ENCODE data around the gene DDX39B.
A peak's percentile ranks its signal among the peaks of the same experiment; 100 is the strongest.

DDX39B gene

GRCh38 chr6:31574106-31575061, 32.6 kb upstream of the DDX39B start:
- DNase-seq (ENCODE audit: low spot score), result no peak
- in situ Hi-C loops (cut with MboI; ENCODE audit: low pct_unique_long_range_greater_than_20kb, low sequenced_read_pairs, unreplicated experiment), result no loop called here
- peak; percentile 45 for TF ChIP-seq CTCF (IDR thresholded peaks at IDR 0.05; ENCODE audit: extremely low read depth, insufficient read depth, missing control alignments)

DNA sequence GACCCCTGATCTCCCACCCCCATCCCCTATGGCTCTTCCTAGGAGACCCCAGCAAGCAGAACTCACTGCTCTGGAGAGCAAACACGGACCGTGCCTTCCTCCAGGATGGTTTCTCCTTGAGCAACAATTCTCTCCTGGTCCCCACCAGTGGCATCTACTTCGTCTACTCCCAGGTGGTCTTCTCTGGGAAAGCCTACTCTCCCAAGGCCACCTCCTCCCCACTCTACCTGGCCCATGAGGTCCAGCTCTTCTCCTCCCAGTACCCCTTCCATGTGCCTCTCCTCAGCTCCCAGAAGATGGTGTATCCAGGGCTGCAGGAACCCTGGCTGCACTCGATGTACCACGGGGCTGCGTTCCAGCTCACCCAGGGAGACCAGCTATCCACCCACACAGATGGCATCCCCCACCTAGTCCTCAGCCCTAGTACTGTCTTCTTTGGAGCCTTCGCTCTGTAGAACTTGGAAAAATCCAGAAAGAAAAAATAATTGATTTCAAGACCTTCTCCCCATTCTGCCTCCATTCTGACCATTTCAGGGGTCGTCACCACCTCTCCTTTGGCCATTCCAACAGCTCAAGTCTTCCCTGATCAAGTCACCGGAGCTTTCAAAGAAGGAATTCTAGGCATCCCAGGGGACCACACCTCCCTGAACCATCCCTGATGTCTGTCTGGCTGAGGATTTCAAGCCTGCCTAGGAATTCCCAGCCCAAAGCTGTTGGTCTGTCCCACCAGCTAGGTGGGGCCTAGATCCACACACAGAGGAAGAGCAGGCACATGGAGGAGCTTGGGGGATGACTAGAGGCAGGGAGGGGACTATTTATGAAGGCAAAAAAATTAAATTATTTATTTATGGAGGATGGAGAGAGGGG, 31.7 kb upstream of the DDX39B start:
- no peak for DNase-seq (ENCODE audit: low spot score)
- no peak for TF ChIP-seq CTCF (IDR thresholded peaks at IDR 0.05; ENCODE audit: extremely low read depth, insufficient read depth, missing control alignments)
- in situ Hi-C loops (cut with MboI; ENCODE audit: low pct_unique_long_range_greater_than_20kb, low sequenced_read_pairs, unreplicated experiment), result no loop called here

DNA sequence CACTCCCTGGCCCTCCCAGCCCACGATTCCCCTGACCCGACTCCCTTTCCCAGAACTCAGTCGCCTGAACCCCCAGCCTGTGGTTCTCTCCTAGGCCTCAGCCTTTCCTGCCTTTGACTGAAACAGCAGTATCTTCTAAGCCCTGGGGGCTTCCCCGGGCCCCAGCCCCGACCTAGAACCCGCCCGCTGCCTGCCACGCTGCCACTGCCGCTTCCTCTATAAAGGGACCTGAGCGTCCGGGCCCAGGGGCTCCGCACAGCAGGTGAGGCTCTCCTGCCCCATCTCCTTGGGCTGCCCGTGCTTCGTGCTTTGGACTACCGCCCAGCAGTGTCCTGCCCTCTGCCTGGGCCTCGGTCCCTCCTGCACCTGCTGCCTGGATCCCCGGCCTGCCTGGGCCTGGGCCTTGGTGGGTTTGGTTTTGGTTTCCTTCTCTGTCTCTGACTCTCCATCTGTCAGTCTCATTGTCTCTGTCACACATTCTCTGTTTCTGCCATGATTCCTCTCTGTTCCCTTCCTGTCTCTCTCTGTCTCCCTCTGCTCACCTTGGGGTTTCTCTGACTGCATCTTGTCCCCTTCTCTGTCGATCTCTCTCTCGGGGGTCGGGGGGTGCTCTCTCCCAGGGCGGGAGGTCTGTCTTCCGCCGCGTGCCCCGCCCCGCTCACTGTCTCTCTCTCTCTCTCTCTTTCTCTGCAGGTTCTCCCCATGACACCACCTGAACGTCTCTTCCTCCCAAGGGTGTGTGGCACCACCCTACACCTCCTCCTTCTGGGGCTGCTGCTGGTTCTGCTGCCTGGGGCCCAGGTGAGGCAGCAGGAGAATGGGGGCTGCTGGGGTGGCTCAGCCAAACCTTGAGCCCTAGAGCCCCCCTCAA, 30.5 kb upstream of the DDX39B start, which contains the start of gene LTA:
TSS of gene LTA (plus strand) at position 249 of the 871 bp plus-strand sequence. CDS start at position 703, 454 bp downstream.
- in situ Hi-C loops (cut with MboI; ENCODE audit: low pct_unique_long_range_greater_than_20kb, low sequenced_read_pairs, unreplicated experiment), result no loop called here
- no peak for TF ChIP-seq CTCF (IDR thresholded peaks at IDR 0.05; ENCODE audit: extremely low read depth, insufficient read depth, missing control alignments)
- DNase-seq (ENCODE audit: low spot score), result no peak

- DNase-seq (ENCODE audit: low spot score), result no peak
- no peak for TF ChIP-seq CTCF (IDR thresholded peaks at IDR 0.05; ENCODE audit: extremely low read depth, insufficient read depth, missing control alignments)
- in situ Hi-C loops (cut with MboI; ENCODE audit: low pct_unique_long_range_greater_than_20kb, low sequenced_read_pairs, unreplicated experiment), result no loop called here
Observed at GRCh38 chr6:31569861-31570536, 28.2 kb upstream of the DDX39B start.

DNA sequence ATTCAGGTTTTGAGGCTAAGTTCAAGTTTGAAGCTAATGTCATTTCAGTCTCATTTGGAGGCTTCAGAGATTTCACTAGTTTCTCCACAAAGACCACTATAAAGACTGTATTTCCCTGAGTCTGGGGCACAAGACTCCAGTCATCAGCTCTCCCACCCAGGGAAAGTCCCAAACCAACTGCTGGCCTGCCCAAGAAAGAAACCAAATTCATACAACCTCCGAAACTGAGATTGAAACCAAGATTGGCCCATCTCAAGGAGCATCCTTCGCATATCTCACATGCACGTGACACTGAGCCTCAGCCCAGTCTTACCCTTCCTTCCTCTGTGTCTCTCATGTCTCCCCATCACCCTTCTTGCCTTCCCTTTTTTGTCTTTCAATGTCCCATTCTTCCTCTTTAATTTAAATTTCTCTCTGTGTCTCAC, 26.7 kb upstream of the DDX39B start:
- in situ Hi-C loops (cut with MboI; ENCODE audit: low pct_unique_long_range_greater_than_20kb, low sequenced_read_pairs, unreplicated experiment), result no loop called here
- DNase-seq (ENCODE audit: low spot score), result peak; percentile 79
- TF ChIP-seq CTCF (IDR thresholded peaks at IDR 0.05; ENCODE audit: extremely low read depth, insufficient read depth, missing control alignments), result no peak
